ENCODE measurements around the gene PTPRN2.

PTPRN2 gene

DNA sequence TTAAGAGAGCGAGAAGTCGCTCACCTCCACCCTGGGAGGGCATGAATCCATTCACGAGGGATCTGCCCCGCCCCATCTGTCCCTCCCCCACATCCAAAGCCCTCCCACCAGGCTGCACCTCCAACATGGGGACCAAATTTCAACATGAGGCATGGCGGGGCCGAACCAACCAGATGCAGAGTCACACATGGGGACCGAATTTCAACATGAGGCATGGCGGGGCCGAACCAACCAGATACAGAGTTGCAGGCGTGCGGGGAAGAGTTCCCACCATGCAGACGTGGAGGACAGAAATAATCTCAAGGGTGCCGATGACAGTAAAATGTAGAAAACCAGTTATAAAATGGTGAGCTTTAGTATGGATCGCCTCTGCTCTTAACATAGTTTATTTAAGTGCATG is 686.5 kb downstream of the PTPRN2 start:
- DNase-seq (ENCODE audit: low read depth): no peak
- TF ChIP-seq, protein P1, sequence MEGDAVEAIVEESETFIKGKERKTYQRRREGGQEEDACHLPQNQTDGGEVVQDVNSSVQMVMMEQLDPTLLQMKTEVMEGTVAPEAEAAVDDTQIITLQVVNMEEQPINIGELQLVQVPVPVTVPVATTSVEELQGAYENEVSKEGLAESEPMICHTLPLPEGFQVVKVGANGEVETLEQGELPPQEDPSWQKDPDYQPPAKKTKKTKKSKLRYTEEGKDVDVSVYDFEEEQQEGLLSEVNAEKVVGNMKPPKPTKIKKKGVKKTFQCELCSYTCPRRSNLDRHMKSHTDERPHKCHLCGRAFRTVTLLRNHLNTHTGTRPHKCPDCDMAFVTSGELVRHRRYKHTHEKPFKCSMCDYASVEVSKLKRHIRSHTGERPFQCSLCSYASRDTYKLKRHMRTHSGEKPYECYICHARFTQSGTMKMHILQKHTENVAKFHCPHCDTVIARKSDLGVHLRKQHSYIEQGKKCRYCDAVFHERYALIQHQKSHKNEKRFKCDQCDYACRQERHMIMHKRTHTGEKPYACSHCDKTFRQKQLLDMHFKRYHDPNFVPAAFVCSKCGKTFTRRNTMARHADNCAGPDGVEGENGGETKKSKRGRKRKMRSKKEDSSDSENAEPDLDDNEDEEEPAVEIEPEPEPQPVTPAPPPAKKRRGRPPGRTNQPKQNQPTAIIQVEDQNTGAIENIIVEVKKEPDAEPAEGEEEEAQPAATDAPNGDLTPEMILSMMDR (IDR thresholded peaks at IDR 0.05; ENCODE audit: control insufficient read depth, extremely low read depth, insufficient read depth): no peak
- no peak overlapping the region for H3K4me3 ChIP-seq (ENCODE audit: low read depth, low read length)

DNA sequence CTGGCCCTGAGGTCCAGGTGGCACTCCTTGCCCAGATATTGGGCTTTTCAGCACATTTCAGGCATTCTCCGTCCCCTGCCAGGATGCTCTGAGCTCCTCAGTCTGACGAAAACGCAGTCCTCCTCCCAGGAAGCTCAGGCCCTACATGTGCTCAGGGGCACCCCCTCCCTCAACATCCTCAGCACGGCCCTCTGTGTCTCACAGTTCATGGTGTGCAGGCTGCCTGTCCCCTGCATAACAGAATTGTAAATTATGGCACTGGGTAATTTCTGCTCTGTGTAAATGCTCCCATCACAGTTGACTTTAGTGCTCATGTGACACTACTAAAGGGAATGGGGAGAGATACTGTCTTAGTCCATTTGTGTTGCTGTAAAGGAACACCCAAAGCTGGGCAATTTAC is 687.1 kb downstream of the PTPRN2 start:
- TF ChIP-seq, protein P1 (IDR thresholded peaks at IDR 0.05; ENCODE audit: control insufficient read depth, extremely low read depth, insufficient read depth): no peak

DNA sequence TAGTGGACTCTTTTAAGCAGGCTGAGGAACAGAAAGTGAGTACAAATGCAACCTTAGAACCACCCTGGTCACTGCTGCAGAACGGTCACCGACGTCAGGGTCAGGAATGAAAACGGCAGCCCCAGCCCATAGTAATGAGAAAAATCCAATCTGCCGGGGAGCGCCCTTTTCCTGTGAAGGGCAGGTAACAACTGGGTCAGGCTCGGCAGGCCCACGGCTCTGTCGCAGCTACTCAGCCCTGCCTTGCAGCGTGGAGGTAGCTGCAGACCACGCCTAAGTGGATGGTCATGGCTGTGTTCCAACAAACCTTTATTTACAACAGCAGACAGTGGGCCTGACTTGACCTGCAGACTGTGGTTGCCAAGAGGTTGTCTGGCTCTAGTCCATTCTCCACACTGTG is 687.6 kb downstream of the PTPRN2 start:
- DNase-seq (ENCODE audit: low read depth): no peak
- no peak overlapping the region for H3K4me3 ChIP-seq (ENCODE audit: low read depth, low read length)
- TF ChIP-seq, protein P1 (IDR thresholded peaks at IDR 0.05; ENCODE audit: control insufficient read depth, extremely low read depth, insufficient read depth): no peak

More for the DNA sequence above, 687.1 kb downstream of the PTPRN2 start:
- no peak overlapping the region for H3K4me3 ChIP-seq (ENCODE audit: low read depth, low read length)
- DNase-seq (ENCODE audit: low read depth): no peak

DNA sequence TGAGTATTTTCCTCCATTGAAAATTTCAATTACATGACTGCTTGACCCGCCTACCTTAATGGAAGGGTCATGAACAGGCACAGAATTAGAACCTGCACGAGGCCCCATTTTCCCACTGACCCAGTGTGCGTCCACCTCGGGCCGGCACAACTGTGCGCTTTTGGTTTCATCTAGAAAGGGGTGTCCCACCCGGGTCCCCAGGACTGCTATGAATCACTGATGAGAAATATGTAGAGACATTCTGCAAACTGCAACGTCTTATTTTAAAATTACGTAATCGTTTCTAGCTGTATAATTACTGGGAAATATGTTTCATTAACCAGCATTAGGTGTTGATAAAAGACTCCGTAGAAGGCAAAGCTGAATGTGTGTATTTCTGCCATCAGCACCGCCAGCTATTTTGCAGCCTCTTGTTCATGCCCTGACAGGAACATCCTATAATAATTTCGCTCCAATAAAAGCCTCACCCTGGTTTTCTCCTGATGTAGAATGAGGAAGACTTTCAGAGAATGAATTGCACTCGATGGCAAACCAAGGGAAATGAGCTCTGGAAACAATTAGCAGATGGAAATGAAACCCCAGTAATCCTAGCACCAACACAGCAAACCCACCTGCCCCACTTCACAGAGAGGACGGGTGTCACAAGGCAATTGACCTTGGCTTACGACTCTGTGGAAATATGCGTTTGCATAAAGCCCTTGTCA is 688.7 kb downstream of the PTPRN2 start:
- H3K4me3 ChIP-seq (ENCODE audit: low read depth, low read length): no peak overlapping the region
- TF ChIP-seq, protein P1 (IDR thresholded peaks at IDR 0.05; ENCODE audit: control insufficient read depth, extremely low read depth, insufficient read depth): no peak
- DNase-seq (ENCODE audit: low read depth): no peak

DNA sequence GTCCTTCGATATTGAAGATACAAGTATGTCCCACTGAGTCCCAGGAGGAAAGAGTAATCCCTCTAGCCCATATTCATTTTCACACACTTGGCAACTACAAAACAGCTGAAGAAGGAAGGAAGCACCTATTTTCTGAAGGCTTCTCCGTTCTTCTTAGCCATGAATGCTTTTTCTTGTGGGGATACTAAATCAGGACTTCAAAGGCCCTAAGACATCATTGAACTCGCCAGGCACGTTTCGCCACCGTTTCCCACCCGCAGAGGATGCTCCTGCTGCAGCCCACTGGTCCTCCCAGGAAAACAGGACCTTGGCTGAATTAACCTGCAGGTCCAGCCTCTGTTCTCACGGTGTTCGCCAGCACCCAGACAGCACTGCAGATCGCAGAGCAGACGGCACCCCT is 689.4 kb downstream of the PTPRN2 start:
- no peak overlapping the region for H3K4me3 ChIP-seq (ENCODE audit: low read depth, low read length)
- no peak for DNase-seq (ENCODE audit: low read depth)
- TF ChIP-seq, protein P1 (IDR thresholded peaks at IDR 0.05; ENCODE audit: control insufficient read depth, extremely low read depth, insufficient read depth): no peak

DNA sequence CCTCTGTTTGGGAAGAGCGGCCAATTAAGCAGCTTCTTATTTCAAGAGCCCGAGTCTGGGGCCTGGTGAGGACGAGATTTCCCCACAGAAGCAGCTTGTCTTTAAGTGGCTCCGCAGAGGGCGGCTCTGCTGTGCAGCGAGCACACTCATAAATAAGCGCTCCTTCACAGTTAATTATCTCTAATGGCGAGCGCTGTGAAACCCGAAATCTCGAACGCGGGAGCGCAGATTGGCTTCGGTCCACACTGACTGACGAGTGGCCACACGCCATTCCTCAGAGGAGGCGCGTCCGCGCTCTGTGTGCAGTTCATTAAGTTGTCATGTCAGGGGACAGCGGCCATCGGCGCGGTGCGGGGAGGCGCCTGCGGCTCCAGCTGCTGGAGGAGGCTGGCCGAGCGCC is 689.9 kb downstream of the PTPRN2 start:
- DNase-seq (ENCODE audit: low read depth): no peak
- TF ChIP-seq, protein P1 (IDR thresholded peaks at IDR 0.05; ENCODE audit: control insufficient read depth, extremely low read depth, insufficient read depth): no peak
- H3K4me3 ChIP-seq (ENCODE audit: low read depth, low read length): no peak overlapping the region

Data from LNCaP clone FGC (cell line).